HL-60 (cell line): ENCODE data around the gene HPSE2.

ENCODE experiments used
- DNase-seq, 2 experiments: peaks; one replicate each; pipeline ENCODE4 v3.0.0-alpha.2; 2010 to 2020; ENCODE audit warnings: low read depth in 1 of 2, low spot score in 1 of 2
- H3K27ac ChIP-seq: fragments of 250-450 bp; sonication (Bioruptor Pico); replicated peaks from 2 replicates; pipeline ENCODE4 v1.5.1; 2020; ENCODE audit warnings: mild to moderate bottlenecking, moderate library complexity
- H3K27me3 ChIP-seq: fragments of 250-450 bp; sonication (Bioruptor Pico); 2 replicates; pipeline ENCODE4 v1.5.1; 2021; ENCODE audit warnings: mild to moderate bottlenecking, moderate library complexity; ENCODE audit not compliant: insufficient read depth, poor library complexity, severe bottlenecking
- H3K4me3 ChIP-seq: replicated peaks from 2 replicates; pipeline ENCODE4 v1.5.1; 2011; ENCODE audit warnings: mild to moderate bottlenecking, control low read depth, low read length; ENCODE audit not compliant: insufficient read depth
- GABPA ChIP-seq: IDR thresholded peaks from 2 replicates; pipeline ENCODE4 v1.6.1; 2012; ENCODE audit warnings: low read depth
- POLR2AphosphoS5 ChIP-seq: IDR thresholded peaks from 2 replicates; pipeline ENCODE4 v1.6.1; 2012; ENCODE audit warnings: low read depth
- SPI1 ChIP-seq: IDR thresholded peaks from 2 replicates; pipeline ENCODE4 v1.6.1; 2012; ENCODE audit warnings: low read depth, mild to moderate bottlenecking, borderline replicate concordance
- TF ChIP-seq, protein P1 (sequence below): IDR thresholded peaks from one replicate; pipeline ENCODE4 v1.5.1; 2011; ENCODE audit warnings: low read length, control low read depth, inconsistent platforms; ENCODE audit not compliant: insufficient read depth
- TF ChIP-seq, protein P2 (sequence below): IDR thresholded peaks from 2 replicates; pipeline ENCODE4 v1.6.1; 2012; ENCODE audit warnings: low read depth; ENCODE audit not compliant: insufficient replicate concordance

The HPSE2 gene

DNA sequence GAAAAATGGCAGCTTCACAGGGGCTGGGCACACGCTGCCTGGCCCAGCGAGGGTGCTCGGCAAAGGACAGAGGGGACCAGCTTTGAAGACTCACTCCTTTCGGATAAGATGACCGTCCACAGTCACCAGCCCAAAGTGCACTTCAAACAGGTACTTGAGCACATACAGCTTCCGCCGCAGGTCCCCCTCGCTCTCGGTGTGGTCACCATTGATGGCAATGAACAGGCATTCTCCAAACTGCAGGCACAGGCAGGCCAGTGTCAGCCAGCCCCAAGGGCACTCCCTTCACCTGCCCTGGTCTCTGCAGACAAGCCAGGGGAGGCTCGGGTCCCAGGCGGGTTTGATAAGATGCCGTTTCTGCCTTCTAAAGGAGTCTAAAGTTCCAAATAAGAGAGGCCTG lies 800.5 kb downstream of the HPSE2 start:
- Histone ChIP-seq H3K27ac (no peak overlapping the region), H3K27me3 (no peaks in the 10 kb centered on the region), H3K4me3 (no peak overlapping the region)
- TF ChIP-seq GABPA (no peak), SPI1 (no peak), POLR2AphosphoS5 (no peak)
- TF ChIP-seq, protein P1, sequence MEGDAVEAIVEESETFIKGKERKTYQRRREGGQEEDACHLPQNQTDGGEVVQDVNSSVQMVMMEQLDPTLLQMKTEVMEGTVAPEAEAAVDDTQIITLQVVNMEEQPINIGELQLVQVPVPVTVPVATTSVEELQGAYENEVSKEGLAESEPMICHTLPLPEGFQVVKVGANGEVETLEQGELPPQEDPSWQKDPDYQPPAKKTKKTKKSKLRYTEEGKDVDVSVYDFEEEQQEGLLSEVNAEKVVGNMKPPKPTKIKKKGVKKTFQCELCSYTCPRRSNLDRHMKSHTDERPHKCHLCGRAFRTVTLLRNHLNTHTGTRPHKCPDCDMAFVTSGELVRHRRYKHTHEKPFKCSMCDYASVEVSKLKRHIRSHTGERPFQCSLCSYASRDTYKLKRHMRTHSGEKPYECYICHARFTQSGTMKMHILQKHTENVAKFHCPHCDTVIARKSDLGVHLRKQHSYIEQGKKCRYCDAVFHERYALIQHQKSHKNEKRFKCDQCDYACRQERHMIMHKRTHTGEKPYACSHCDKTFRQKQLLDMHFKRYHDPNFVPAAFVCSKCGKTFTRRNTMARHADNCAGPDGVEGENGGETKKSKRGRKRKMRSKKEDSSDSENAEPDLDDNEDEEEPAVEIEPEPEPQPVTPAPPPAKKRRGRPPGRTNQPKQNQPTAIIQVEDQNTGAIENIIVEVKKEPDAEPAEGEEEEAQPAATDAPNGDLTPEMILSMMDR: no peak
- TF ChIP-seq, protein P2, sequence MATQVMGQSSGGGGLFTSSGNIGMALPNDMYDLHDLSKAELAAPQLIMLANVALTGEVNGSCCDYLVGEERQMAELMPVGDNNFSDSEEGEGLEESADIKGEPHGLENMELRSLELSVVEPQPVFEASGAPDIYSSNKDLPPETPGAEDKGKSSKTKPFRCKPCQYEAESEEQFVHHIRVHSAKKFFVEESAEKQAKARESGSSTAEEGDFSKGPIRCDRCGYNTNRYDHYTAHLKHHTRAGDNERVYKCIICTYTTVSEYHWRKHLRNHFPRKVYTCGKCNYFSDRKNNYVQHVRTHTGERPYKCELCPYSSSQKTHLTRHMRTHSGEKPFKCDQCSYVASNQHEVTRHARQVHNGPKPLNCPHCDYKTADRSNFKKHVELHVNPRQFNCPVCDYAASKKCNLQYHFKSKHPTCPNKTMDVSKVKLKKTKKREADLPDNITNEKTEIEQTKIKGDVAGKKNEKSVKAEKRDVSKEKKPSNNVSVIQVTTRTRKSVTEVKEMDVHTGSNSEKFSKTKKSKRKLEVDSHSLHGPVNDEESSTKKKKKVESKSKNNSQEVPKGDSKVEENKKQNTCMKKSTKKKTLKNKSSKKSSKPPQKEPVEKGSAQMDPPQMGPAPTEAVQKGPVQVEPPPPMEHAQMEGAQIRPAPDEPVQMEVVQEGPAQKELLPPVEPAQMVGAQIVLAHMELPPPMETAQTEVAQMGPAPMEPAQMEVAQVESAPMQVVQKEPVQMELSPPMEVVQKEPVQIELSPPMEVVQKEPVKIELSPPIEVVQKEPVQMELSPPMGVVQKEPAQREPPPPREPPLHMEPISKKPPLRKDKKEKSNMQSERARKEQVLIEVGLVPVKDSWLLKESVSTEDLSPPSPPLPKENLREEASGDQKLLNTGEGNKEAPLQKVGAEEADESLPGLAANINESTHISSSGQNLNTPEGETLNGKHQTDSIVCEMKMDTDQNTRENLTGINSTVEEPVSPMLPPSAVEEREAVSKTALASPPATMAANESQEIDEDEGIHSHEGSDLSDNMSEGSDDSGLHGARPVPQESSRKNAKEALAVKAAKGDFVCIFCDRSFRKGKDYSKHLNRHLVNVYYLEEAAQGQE: no peak
- DNase-seq: no peak

DNA sequence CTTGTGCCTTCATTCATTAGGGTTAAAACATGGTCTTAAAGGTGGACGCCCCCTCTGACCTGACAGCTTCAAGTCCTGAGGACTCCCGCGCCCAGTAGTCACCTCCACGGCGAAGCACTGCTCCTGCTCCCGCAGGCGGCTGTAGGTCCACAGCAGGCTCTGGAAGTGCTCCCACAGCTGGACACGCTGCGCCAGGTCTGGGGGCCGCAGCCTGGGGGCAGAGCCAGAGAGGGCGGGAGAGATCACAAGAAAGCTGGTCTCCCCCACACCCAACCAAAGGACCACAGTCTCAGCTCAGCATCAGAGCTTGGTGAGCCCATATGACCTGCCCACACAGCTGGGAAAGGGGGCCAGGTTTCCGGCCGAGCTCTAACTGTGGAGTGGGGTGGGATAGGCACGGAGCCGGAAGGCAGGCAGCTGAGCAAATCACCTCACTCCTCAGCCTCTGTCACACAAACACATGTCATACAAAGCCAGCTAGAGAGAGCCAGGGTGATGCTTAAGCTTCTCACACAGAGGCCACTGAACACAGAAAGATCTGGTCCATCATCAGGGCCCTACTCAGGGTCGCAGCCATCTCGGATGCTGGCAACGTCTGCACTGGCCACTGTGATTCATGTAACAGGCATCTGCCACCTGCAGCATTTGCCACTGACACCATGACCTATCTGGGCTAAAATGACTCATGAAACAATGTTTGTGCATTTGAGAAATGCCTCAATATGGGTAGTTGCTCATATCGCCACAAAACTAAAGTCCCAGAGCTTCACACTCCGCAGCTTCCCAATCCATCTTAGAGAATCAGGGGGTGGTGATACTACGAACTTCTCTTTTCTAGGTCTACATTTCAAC lies 801.5 kb downstream of the HPSE2 start:
- TF ChIP-seq, protein P2: no peak
- no peak for TF ChIP-seq GABPA
- TF ChIP-seq, protein P1: no peak
- TF ChIP-seq SPI1: no peak
- no peak for TF ChIP-seq POLR2AphosphoS5
- H3K27ac ChIP-seq: no peak overlapping the region
- H3K4me3 ChIP-seq: no peak overlapping the region
- no peaks in the 10 kb centered on the region for H3K27me3 ChIP-seq
- DNase-seq: no peak

DNA sequence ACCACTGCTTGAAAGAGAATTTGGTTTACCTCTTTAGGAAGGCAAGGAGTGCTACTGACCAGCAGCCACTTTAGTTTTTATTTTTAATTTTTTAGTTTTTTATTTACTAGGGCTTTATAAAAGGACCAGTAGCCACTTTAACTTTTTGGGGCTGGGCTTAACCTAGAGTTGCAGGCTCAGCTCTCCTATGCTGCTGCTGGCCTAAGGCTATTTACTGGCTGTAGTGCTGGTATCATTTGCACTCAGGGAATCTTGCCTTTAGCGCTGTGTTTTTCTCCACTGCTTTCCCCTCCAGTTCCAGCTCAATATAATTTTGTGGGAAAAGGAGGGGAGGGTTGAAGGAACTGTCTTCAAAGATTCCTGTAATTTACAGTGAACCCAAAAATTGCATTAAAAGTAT lies 802.3 kb downstream of the HPSE2 start:
- no peak for DNase-seq
- no peak overlapping the region for H3K27ac ChIP-seq
- no peak overlapping the region for H3K4me3 ChIP-seq
- TF ChIP-seq, protein P1: no peak
- TF ChIP-seq GABPA: no peak
- TF ChIP-seq, protein P2: no peak
- TF ChIP-seq POLR2AphosphoS5: no peak
- TF ChIP-seq SPI1: no peak
- H3K27me3 ChIP-seq: no peaks in the 10 kb centered on the region
